Measurements from ENCODE around the gene CNFN.

Gene CNFN

GRCh38 chr19:42421101-42421500, 31.0 kb upstream of the CNFN start:
- no peak for TF ChIP-seq USF1 (IDR thresholded peaks at IDR 0.05)
- no peak for TF ChIP-seq FOXM1 (IDR thresholded peaks at IDR 0.05; ENCODE audit: borderline replicate concordance, low read depth)
- no peak for TF ChIP-seq TCF12 (IDR thresholded peaks at IDR 0.05; ENCODE audit: low read depth)
- no peak for TF ChIP-seq ZBTB7A (IDR thresholded peaks at IDR 0.05; ENCODE audit: low read depth)

GRCh38 chr19:42420055-42420544, 30.0 kb upstream of the CNFN start:
- no peak for TF ChIP-seq ZBTB7A (IDR thresholded peaks at IDR 0.05; ENCODE audit: low read depth)
- no peak for TF ChIP-seq CREB1 (IDR thresholded peaks at IDR 0.05; ENCODE audit: low read depth)
- no peak for TF ChIP-seq CEBPB (IDR thresholded peaks at IDR 0.05)
- no peak for TF ChIP-seq TAF1 (IDR thresholded peaks at IDR 0.05; ENCODE audit: low read depth)
- no peak for TF ChIP-seq YY1 (IDR thresholded peaks at IDR 0.05; ENCODE audit: low read depth)
- TF ChIP-seq EP300 (IDR thresholded peaks at IDR 0.05; ENCODE audit: borderline replicate concordance) = no peak
- TF ChIP-seq MAX (IDR thresholded peaks at IDR 0.05) = no peak
- no peak for TF ChIP-seq REST (IDR thresholded peaks at IDR 0.05; ENCODE audit: low read depth)
- no peak for TF ChIP-seq TCF12 (IDR thresholded peaks at IDR 0.05; ENCODE audit: low read depth)
- TF ChIP-seq USF1 (IDR thresholded peaks at IDR 0.05) = no peak
- no peak for TF ChIP-seq NFIC (IDR thresholded peaks at IDR 0.05)
- TF ChIP-seq RAD21 (IDR thresholded peaks at IDR 0.05; ENCODE audit: low read depth) = no peak
- TF ChIP-seq EGR1 (IDR thresholded peaks at IDR 0.05) = no peak
- no peak for TF ChIP-seq TEAD4 (IDR thresholded peaks at IDR 0.05)

GRCh38 chr19:42419309-42419708, 29.2 kb upstream of the CNFN start:
- TF ChIP-seq FOXM1 (IDR thresholded peaks at IDR 0.05; ENCODE audit: borderline replicate concordance, low read depth) = no peak
- TF ChIP-seq TEAD4 (IDR thresholded peaks at IDR 0.05) = no peak

GRCh38 chr19:42412661-42413076, 22.6 kb upstream of the CNFN start:
- TF ChIP-seq USF1 (IDR thresholded peaks at IDR 0.05) = no peak
- no peak for TF ChIP-seq ZBTB7A (IDR thresholded peaks at IDR 0.05; ENCODE audit: low read depth)
- TF ChIP-seq MAX (IDR thresholded peaks at IDR 0.05) = no peak
- TF ChIP-seq EP300 (IDR thresholded peaks at IDR 0.05; ENCODE audit: borderline replicate concordance) = no peak
- no peak for TF ChIP-seq TAF1 (IDR thresholded peaks at IDR 0.05; ENCODE audit: low read depth)
- TF ChIP-seq RAD21 (IDR thresholded peaks at IDR 0.05; ENCODE audit: low read depth) = no peak

- TF ChIP-seq EP300 (IDR thresholded peaks at IDR 0.05; ENCODE audit: borderline replicate concordance) (no peak), USF1 (IDR thresholded peaks at IDR 0.05) (no peak), TAF1 (IDR thresholded peaks at IDR 0.05; ENCODE audit: low read depth) (no peak), CEBPB (IDR thresholded peaks at IDR 0.05) (no peak)
Observed at GRCh38 chr19:42412227-42412626, 22.1 kb upstream of the CNFN start.

- TF ChIP-seq YY1 (IDR thresholded peaks at IDR 0.05; ENCODE audit: low read depth) (no peak), REST (IDR thresholded peaks at IDR 0.05; ENCODE audit: low read depth) (no peak), EGR1 (IDR thresholded peaks at IDR 0.05) (no peak), EP300 (IDR thresholded peaks at IDR 0.05; ENCODE audit: borderline replicate concordance) (no peak), MAX (IDR thresholded peaks at IDR 0.05) (no peak), TCF12 (IDR thresholded peaks at IDR 0.05; ENCODE audit: low read depth) (no peak), ZBTB7A (IDR thresholded peaks at IDR 0.05; ENCODE audit: low read depth) (no peak), CREB1 (IDR thresholded peaks at IDR 0.05; ENCODE audit: low read depth) (no peak), FOXM1 (IDR thresholded peaks at IDR 0.05; ENCODE audit: borderline replicate concordance, low read depth) (no peak)
Observed at GRCh38 chr19:42411581-42412178, 21.6 kb upstream of the CNFN start.
